Measurements from ENCODE around the gene MAD1L1.

DNA sequence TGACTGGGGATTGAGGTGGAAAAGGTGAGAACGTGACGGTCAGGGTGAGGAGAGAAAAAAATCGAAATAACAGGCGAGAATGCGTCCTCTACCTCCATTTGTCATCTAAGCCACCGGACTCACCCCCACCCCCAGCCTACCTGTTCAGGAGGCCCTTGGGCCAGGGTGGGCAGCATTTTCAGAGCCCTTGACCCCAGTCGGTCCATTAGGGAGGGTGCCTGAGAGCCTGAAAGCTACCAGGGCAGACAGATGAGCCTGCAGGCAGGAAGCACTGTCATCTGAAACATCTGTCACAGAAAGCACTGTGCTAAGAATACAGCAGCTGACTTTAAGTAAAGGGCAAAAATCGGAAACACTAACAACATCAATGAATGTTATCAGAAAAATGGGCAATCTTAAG lies 47.0 kb downstream of the MAD1L1 start:
- TF ChIP-seq, protein P1, sequence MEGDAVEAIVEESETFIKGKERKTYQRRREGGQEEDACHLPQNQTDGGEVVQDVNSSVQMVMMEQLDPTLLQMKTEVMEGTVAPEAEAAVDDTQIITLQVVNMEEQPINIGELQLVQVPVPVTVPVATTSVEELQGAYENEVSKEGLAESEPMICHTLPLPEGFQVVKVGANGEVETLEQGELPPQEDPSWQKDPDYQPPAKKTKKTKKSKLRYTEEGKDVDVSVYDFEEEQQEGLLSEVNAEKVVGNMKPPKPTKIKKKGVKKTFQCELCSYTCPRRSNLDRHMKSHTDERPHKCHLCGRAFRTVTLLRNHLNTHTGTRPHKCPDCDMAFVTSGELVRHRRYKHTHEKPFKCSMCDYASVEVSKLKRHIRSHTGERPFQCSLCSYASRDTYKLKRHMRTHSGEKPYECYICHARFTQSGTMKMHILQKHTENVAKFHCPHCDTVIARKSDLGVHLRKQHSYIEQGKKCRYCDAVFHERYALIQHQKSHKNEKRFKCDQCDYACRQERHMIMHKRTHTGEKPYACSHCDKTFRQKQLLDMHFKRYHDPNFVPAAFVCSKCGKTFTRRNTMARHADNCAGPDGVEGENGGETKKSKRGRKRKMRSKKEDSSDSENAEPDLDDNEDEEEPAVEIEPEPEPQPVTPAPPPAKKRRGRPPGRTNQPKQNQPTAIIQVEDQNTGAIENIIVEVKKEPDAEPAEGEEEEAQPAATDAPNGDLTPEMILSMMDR (tag by site-specific recombination; IDR thresholded peaks at IDR 0.05), result no peak
- TF ChIP-seq ZNF776 (tag by site-specific recombination; IDR thresholded peaks at IDR 0.05; ENCODE audit: borderline replicate concordance), result no peak

Data from HEK293 (cell line).